Stimulated activated CD8-positive, alpha-beta memory T cell treated with anti-CD3 and anti-CD28 coated beads, Interleukin-7, amount 100 ng/mL, for 24 hours (primary cell): ENCODE data around the gene IGSF6.
"Not testable (repeated sequence)": the region's sequence is repeated elsewhere in the genome, so short reads cannot be mapped to it uniquely, and the experiment has no call there.

Source experiments
- DNase-seq: peaks from one replicate; pipeline ENCODE4 v3.0.0-alpha.2; 2020; ENCODE audit warnings: low read depth

Gene IGSF6

GRCh38 chr16:21652453-21652852 is at the start of gene IGSF6:
IGSF6 (minus strand) TSS chr16:21652608; CDS start chr16:21652598, 10 bp downstream.
- no peak for DNase-seq

DNA sequence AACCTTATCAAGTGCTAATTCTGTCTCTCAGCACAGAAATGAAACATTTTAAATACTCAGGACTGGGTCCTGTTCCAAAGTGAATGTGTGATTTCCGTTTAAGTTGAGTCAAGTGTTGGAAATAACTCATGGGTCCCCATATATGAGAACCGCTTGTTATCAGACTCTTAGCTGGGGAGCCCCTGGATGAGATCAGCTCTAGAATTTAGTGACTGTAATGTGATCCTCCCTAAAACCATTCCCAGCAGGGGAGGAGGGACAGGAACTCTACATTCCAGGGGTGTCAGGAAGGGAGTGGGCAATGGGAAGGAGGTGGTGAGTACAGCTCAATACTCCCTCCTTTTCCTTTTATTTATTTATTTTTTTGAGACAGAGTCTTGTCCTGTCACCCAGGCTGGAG is 48.9 kb upstream of the IGSF6 start:
- no peak for DNase-seq

DNA sequence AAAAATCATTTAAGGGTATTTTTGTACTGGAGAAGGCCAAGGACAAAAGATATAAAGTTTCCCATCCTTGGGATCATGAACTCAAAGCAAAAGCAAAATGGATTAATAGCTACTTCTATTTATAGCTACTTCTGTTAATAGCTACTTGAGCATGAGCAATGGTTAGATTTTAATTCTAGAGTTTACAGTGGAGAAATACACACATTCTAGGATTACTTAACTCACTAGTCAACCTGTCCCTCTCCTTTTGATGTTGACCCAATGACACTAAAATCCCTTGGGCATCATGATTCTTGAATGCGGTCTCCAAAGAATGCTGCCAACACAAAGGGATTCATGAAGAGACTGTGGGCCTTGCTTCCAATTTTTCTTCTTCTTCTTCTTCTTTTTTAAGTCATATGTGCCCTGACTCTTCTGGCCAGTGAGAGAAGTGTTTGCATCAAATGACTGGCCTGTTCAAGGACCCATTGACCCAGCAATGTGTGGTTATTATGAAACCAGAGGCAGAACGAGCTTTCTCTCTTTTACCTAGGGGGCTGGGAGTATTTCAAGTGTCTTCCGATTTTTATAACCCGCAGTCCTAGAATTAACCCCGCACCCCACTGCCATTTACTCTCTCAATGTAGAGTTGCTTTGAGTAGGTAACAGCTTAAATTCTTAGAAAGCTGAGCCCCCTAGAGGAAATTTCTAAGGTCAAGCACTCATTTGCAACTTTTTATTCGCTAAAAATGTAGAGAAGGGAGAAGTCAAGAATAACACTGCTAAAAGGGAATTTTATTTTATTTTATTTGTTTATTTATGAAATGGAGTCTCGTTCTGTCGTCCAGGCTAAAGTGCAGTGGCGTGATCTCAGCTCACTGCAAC is 46.0 kb upstream of the IGSF6 start:
- no peak for DNase-seq

DNA sequence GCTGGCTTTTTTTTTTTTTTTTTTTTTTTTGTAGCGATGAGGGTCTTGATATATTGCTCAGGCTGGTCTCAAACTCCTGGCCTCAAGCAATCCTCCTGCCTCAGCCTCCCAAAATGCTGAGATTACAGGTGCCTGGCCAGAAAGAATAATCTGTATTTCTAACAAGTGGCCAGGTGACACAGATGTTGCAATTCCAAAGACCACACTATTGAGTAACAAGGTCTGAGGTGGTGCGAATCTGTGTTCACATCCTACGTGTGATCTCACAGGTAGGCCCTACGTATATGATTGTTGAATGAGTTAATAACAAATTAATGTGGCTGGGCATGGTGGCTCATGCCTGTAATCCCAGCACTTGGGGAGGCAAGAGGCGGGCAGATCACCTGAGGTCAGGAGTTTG is 44.6 kb upstream of the IGSF6 start:
- DNase-seq, result no peak

GRCh38 chr16:21694609-21695008 is 42.2 kb upstream of the IGSF6 start:
- DNase-seq, result no peak

DNA sequence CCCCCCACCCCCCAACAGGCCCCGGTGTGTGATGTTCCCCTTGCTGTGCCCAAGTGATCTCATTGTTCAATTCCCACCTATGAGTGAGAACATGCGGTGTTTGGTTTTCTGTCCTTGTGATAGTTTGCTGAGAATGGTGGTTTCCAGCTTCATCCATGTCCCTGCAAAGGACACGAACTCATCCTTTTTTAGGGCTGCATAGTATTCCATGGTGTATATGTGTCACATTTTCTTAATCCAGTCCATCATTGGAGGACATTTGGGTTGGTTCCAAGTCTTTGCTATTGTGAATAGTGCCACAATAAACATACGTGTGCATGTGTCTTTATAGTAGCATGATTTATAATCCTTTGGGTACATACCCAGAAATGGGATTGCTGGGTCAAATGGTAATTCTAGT is 38.6 kb upstream of the IGSF6 start:
- DNase-seq, result not testable (repeated sequence)

DNA sequence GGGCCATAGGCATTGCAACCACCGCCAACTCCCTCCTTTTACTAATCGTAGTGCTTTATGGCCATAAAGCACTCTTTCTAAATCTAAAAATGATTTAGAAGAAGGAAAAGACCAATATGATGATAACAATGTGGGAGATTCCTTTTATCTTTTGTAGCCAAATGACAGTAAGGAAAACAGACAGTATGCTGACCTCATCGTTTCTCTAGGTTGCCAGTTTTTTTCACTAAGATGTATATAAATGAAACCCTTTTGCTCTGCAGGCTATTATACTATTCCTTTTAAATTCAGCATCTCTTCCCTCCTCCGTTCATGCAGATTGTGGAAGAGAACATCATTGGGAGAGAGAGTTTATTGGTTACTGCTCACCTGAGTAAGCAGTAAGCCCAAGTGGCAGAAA is 36.7 kb upstream of the IGSF6 start:
- DNase-seq, result no peak

DNA sequence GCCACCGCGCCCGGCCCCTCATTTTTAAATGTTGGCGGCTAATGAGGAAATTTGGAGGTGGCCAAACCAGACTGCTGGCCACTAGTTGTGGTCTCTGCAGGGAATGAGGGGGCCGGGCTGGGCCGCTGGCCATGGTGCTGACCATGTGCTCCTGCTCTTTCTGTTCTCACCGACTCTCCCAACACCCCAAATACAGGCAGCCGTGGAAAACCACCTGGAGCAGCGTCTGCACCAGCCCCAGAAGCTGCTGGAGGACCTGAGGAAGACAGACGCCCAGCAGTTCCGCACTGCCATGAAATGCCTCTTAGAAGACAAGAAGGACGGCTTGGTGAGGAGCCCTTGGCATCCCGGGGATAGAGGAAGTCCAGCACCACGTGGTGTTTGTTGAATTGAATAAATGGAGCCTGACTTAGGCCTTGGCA is 32.6 kb upstream of the IGSF6 start:
- no peak for DNase-seq

- peak; percentile 10 for DNase-seq
Observed at GRCh38 chr16:21684199-21684598, 31.8 kb upstream of the IGSF6 start.

GRCh38 chr16:21683184-21683583 is 30.8 kb upstream of the IGSF6 start:
- DNase-seq, result no peak

DNA sequence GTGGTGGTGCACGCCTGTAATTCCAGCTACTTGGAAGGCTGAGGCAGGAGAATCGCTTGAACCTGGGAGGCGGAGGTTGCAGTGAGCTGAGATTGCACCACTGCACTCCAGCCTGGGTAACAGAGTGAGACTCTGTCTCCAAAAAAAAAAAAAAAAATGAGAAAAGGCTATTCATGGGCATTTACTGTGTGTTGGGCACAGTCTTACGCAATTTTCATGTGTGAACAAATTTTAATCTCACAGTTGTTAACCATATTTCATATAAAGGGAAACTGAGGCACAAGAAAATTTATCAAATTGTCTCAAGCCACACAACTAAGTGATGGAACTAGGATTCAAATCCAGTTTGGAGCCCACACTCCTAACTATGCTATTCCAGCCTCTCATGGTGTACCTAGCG is 28.3 kb upstream of the IGSF6 start:
- DNase-seq, result not testable (repeated sequence)

- DNase-seq, result not testable (repeated sequence)
Observed at GRCh38 chr16:21674456-21674855, 22.0 kb upstream of the IGSF6 start.

GRCh38 chr16:21673469-21673868 is 21.1 kb upstream of the IGSF6 start:
- DNase-seq, result no peak

- DNase-seq, result no peak
Observed at GRCh38 chr16:21667575-21667974, 15.2 kb upstream of the IGSF6 start.

DNA sequence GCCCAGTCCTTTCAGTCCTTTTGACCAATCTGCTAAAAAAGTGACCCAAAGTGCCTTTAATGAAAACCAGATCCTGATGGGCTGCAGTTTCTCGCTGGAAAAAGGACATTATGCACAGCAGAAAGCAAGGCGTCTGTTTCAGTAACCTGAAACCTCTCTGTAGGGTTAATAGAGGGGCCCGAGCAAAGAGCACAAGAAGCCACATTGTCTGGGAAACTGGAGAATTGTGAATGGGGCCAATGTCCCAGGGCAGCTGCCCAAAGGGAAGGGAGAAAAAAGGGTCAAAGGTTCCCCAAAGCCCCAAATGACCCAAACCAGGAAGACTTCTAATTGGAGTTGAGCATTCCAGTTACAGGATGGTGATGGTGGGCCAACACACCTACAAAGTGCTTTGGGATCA is 14.4 kb upstream of the IGSF6 start:
- DNase-seq, result no peak

- no peak for DNase-seq
Observed at GRCh38 chr16:21664801-21665492, 12.5 kb upstream of the IGSF6 start.

DNA sequence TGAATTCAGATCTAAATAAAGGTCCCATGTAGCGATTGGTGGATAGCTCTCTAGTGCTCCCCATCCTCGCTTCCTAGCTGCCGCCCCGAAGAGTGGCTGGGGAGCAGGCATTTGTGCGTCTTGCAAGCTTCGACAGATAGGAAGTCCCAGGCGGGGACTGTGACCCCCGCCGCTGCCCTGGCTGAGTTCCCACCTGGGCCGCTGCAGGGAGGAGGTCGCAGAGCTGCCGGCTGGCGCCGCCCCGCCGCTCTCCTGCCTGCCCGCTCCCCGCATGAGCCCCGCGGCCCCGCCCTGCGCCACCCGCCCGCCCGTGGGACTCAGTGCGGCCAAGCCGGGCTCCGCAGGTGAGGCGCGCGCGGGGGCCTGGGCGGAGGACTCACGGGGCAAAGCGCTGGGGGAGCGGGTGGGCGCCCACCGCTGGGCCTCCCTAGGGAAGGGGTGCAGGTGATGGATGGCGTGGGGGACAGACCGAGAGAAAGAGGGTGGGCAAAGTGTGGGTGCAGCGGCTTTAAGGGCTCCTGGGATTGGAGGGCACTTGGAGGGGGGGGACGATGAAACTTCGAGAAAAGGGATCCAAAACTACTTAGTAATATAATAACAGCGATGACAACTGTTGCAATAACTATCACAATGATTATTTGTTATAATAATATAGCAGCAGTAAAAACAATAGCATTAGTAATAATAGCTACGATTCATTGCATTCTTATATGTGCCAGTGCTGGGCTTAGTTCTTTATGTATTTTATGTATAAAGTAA is 11.7 kb upstream of the IGSF6 start, which contains the start of gene OTOA:
Gene OTOA, plus strand, starts transcription at position 80 of the 759 bp plus-strand sequence. CDS start 14,547 bp downstream, outside the sequence.
- DNase-seq, result no peak

DNA sequence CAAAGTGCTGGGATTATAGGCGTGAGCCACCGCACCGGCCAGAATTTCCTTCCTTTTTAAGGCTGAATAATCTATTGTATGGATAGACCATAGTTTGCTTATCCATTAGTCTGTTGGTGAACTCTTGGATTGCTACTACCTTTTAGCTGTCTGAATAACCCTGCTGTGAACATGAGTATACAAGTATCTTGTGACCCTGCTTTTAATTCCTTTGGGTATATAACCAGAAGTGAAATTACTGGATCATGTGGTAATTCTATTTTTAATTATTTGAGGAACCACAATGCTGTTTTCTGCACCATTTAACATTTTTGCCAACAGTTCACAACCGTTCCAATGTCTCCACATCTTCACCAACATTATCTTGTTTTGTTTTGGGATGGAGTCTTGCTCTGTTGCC is 6.7 kb upstream of the IGSF6 start:
- no peak for DNase-seq

GRCh38 chr16:21656795-21657768 is 4.7 kb upstream of the IGSF6 start:
- no peak for DNase-seq

- DNase-seq, result no peak
Observed at GRCh38 chr16:21654881-21655280, 2.5 kb upstream of the IGSF6 start.

- no peak for DNase-seq
Observed at GRCh38 chr16:21654466-21654865, 2.1 kb upstream of the IGSF6 start.
